ENCODE results near the gene CHRNA9.
A peak's percentile ranks its signal among the peaks of the same experiment; 100 is the strongest.

Gene CHRNA9

GRCh38 chr4:40309250-40309774, 25.8 kb upstream of the CHRNA9 start:
- peak; percentile 62 for DNase-seq

GRCh38 chr4:40310225-40310624, 24.9 kb upstream of the CHRNA9 start:
- DNase-seq: no peak

- DNase-seq: no peak
Observed at GRCh38 chr4:40311811-40312346, 23.3 kb upstream of the CHRNA9 start.

GRCh38 chr4:40314951-40315350, 20.2 kb upstream of the CHRNA9 start:
- DNase-seq: no peak

- no peak for DNase-seq
Observed at GRCh38 chr4:40316333-40316781, 18.8 kb upstream of the CHRNA9 start.

- DNase-seq: no peak
Observed at GRCh38 chr4:40316782-40317635, 18.1 kb upstream of the CHRNA9 start.

- no peak for DNase-seq
Observed at GRCh38 chr4:40317916-40318658, 17.0 kb upstream of the CHRNA9 start.

GRCh38 chr4:40321574-40322275, 13.4 kb upstream of the CHRNA9 start:
- no peak for DNase-seq

GRCh38 chr4:40322811-40323210, 12.3 kb upstream of the CHRNA9 start:
- no peak for DNase-seq

GRCh38 chr4:40323866-40324265, 11.3 kb upstream of the CHRNA9 start:
- no peak for DNase-seq

- DNase-seq: peak; percentile 54
Observed at GRCh38 chr4:40325406-40326019, 9.6 kb upstream of the CHRNA9 start.

- DNase-seq: no peak
Observed at GRCh38 chr4:40327340-40327739, 7.8 kb upstream of the CHRNA9 start.

GRCh38 chr4:40328383-40328782, 6.8 kb upstream of the CHRNA9 start:
- DNase-seq: no peak

GRCh38 chr4:40329805-40330204, 5.3 kb upstream of the CHRNA9 start:
- no peak for DNase-seq

- DNase-seq: no peak
Observed at GRCh38 chr4:40330536-40330935, 4.6 kb upstream of the CHRNA9 start.

- no peak for DNase-seq
Observed at GRCh38 chr4:40331101-40331745, 3.9 kb upstream of the CHRNA9 start.

- DNase-seq: no peak
Observed at GRCh38 chr4:40331961-40332360, 3.2 kb upstream of the CHRNA9 start.

- no peak for DNase-seq
Observed at GRCh38 chr4:40333921-40334352, 1.2 kb upstream of the CHRNA9 start.

- no peak for DNase-seq
Observed at GRCh38 chr4:40335525-40335894, 377 bp downstream of the CHRNA9 start.

- DNase-seq: no peak
Observed at GRCh38 chr4:40337051-40337450, 1.9 kb downstream of the CHRNA9 start.

- no peak for DNase-seq
Observed at GRCh38 chr4:40337523-40337922, 2.4 kb downstream of the CHRNA9 start.

GRCh38 chr4:40340030-40340429, 4.9 kb downstream of the CHRNA9 start:
- DNase-seq: no peak
